HepG2 (cell line): ENCODE data around the gene ZNF554. TPM values are rescaled to one million over a fixed set of nuclear protein-coding genes. Genes with fewer than 3 reads are reported as not detected.

Experiments
- BRCA1 ChIP-seq: sonication (generic); formaldehyde crosslinking; IDR thresholded peaks from 2 replicates; pipeline ENCODE4 v1.4.0; 2020; ENCODE audit warnings: missing genetic modification reagents
- HOXA5 ChIP-seq: sonication (generic); formaldehyde crosslinking; IDR thresholded peaks from 2 replicates; pipeline ENCODE4 v1.4.0; 2020; ENCODE audit warnings: missing genetic modification reagents
- NFE2L2 ChIP-seq: fragments of 150-350 bp; IDR thresholded peaks from 2 replicates; pipeline ENCODE4 v1.6.1; 2014; ENCODE audit warnings: low read length
- NR2F6 ChIP-seq, 2 experiments: IDR thresholded peaks; 2 replicates each; pipeline ENCODE4 v1.6.1; 2016; ENCODE audit warnings: antibody characterized with exemption in 1 of 2, mild to moderate bottlenecking in 1 of 2
- RXRA ChIP-seq: sonication (generic); formaldehyde crosslinking; IDR thresholded peaks from 2 replicates; pipeline ENCODE4 v1.5.1; 2020; ENCODE audit warnings: missing genetic modification reagents
- THRA ChIP-seq: sonication (generic); formaldehyde crosslinking; IDR thresholded peaks from 2 replicates; pipeline ENCODE4 v1.4.0; 2020; ENCODE audit warnings: missing genetic modification reagents, borderline replicate concordance
- TOE1 ChIP-seq: sonication (generic); formaldehyde crosslinking; IDR thresholded peaks from 2 replicates; pipeline ENCODE4 v1.4.0; 2020; ENCODE audit warnings: mild to moderate bottlenecking, missing genetic modification reagents
- TOPORS ChIP-seq: sonication (generic); formaldehyde crosslinking; IDR thresholded peaks from 2 replicates; pipeline ENCODE4 v1.8.0; 2023; ENCODE audit warnings: mild to moderate bottlenecking, missing genetic modification reagents
- YY1 ChIP-seq: IDR thresholded peaks from 2 replicates; pipeline ENCODE4 v1.6.1; 2011; ENCODE audit warnings: low read length, low read depth, moderate library complexity, mild to moderate bottlenecking; ENCODE audit not compliant: insufficient read depth, insufficient replicate concordance
- ZFAT ChIP-seq: sonication (generic); formaldehyde crosslinking; conservative IDR thresholded peaks from 2 replicates; pipeline ENCODE4 v1.8.1; 2023; ENCODE audit warnings: missing genetic modification reagents, inconsistent platforms
- ZFP36L2 ChIP-seq: sonication (generic); formaldehyde crosslinking; IDR thresholded peaks from 2 replicates; pipeline ENCODE4 v1.4.0; 2020; ENCODE audit warnings: missing genetic modification reagents
- ZMAT3 ChIP-seq: sonication (generic); formaldehyde crosslinking; conservative IDR thresholded peaks from 2 replicates; pipeline ENCODE4 v1.7.0; 2021; ENCODE audit warnings: missing genetic modification reagents
- ZNF10 ChIP-seq: sonication (generic); formaldehyde crosslinking; IDR thresholded peaks from 2 replicates; pipeline ENCODE4 v1.4.0; 2020; ENCODE audit warnings: mild to moderate bottlenecking, low read depth, missing genetic modification reagents, borderline replicate concordance
- ZNF235 ChIP-seq: sonication (generic); formaldehyde crosslinking; IDR thresholded peaks from 2 replicates; pipeline ENCODE4 v1.8.1; 2023; ENCODE audit warnings: mild to moderate bottlenecking, missing genetic modification reagents, borderline replicate concordance
- ZNF253 ChIP-seq: sonication (generic); formaldehyde crosslinking; IDR thresholded peaks from 2 replicates; pipeline ENCODE4 v1.8.0; 2022; ENCODE audit warnings: mild to moderate bottlenecking, missing genetic modification reagents, borderline replicate concordance
- ZNF318 ChIP-seq: sonication (generic); formaldehyde crosslinking; IDR thresholded peaks from 2 replicates; pipeline ENCODE4 v1.4.0; 2020; ENCODE audit warnings: mild to moderate bottlenecking, missing genetic modification reagents
- ZNF468 ChIP-seq: sonication (generic); formaldehyde crosslinking; IDR thresholded peaks from 2 replicates; pipeline ENCODE4 v1.8.0; 2022; ENCODE audit warnings: mild to moderate bottlenecking, moderate library complexity, missing genetic modification reagents
- ZNF713 ChIP-seq: sonication (generic); formaldehyde crosslinking; IDR thresholded peaks from 2 replicates; pipeline ENCODE4 v1.4.0; 2020; ENCODE audit warnings: mild to moderate bottlenecking, missing genetic modification reagents
- polyA plus RNA-seq, 8 experiments: library from polyadenylated mRNA; depleted of rRNA in 3 of 8; stranded (reverse) in 7 of 8; unstranded in 1 of 8; fragments of >200 nt; fragmentation: Illumina TruSeq in 4 of 8; extraction: Trizol in 4 of 8; gene quantifications; 2 replicates each; pipeline versions ENCODE4 v1.2.1 to v1.2.3, GENCODE V29; 2011 to 2016; ENCODE audit warnings: low read depth in 4 of 8, missing spikeins in 1 of 8, mixed read lengths in 1 of 8; ENCODE audit not compliant: insufficient read depth in 1 of 8
- total RNA-seq, 5 experiments: library from RNA; depleted of rRNA; stranded (reverse); fragments of >200 nt; fragmentation: Illumina TruSeq; extraction: Trizol; gene quantifications; 2 replicates each; pipeline ENCODE4 v1.2.3, GENCODE V29; 2016; ENCODE audit warnings: low read depth in 1 of 5
- TF ChIP-seq, protein P1 (sequence below): sonication (generic); formaldehyde crosslinking; IDR thresholded peaks from 2 replicates; pipeline ENCODE4 v1.5.1; 2020; ENCODE audit warnings: mild to moderate bottlenecking, moderate library complexity, missing genetic modification reagents

ZNF554 gene
- total and polyA plus RNA-seq, 2 of the 13 experiments (the other 11 are each of a cell fraction or from before 2014, with no cell fraction given) = 2.2 to 2.7 TPM

- no peak for TF ChIP-seq THRA (CRISPR knock-in tag)
- TF ChIP-seq HOXA5 (CRISPR knock-in tag) = peak; percentile 45; the same call in 1 of the 2 replicates
- TF ChIP-seq NFE2L2 = no peak
- 0 out of 2 replicates have a peak, but pooled peaks have one; percentile 64 for TF ChIP-seq ZNF253 (CRISPR knock-in tag)
- TF ChIP-seq ZFP36L2 (CRISPR knock-in tag) = no peak
- TF ChIP-seq ZMAT3 (CRISPR knock-in tag) = no peak
- TF ChIP-seq TOE1 (CRISPR knock-in tag) = no peak
- TF ChIP-seq NR2F6 (IDR thresholded peaks at IDR 0.05) = no peak
- TF ChIP-seq NR2F6 (CRISPR knock-in tag; IDR thresholded peaks at IDR 0.05) = no peak
- peak; percentile 62 for TF ChIP-seq YY1
- no peak for TF ChIP-seq ZNF318 (CRISPR knock-in tag)
- TF ChIP-seq, protein P1, sequence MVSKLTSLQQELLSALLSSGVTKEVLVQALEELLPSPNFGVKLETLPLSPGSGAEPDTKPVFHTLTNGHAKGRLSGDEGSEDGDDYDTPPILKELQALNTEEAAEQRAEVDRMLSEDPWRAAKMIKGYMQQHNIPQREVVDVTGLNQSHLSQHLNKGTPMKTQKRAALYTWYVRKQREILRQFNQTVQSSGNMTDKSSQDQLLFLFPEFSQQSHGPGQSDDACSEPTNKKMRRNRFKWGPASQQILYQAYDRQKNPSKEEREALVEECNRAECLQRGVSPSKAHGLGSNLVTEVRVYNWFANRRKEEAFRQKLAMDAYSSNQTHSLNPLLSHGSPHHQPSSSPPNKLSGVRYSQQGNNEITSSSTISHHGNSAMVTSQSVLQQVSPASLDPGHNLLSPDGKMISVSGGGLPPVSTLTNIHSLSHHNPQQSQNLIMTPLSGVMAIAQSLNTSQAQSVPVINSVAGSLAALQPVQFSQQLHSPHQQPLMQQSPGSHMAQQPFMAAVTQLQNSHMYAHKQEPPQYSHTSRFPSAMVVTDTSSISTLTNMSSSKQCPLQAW (CRISPR knock-in tag) = no peak
- 0 out of 2 replicates have a peak, but pooled peaks have one; percentile 15 for TF ChIP-seq BRCA1 (CRISPR knock-in tag)
- TF ChIP-seq ZNF10 = no peak
- peak; percentile 88 for TF ChIP-seq ZNF235 (CRISPR knock-in tag)
- no peak for TF ChIP-seq ZFAT (CRISPR knock-in tag)
- TF ChIP-seq ZNF468 (CRISPR knock-in tag) = no peak
- peak; percentile 42; the same call in 1 of the 2 replicates for TF ChIP-seq TOPORS (CRISPR knock-in tag)
- TF ChIP-seq ZNF713 = peak; percentile 60; the same call in 1 of the 2 replicates
- no peak; the same call in 1 of the 2 replicates for TF ChIP-seq RXRA (CRISPR knock-in tag)
Measured at GRCh38 chr19:2785244-2785997, 34.2 kb upstream of the ZNF554 start, which contains the start of gene THOP1 (continued).
